Ovary (tissue), 9 donors: Measurements from ENCODE around the gene ODC1. TPM values are rescaled to one million over a fixed set of nuclear protein-coding genes. Genes with fewer than 3 reads are reported as not detected.

ENCODE experiments used
- DNase-seq, 5 donors: peaks; one replicate each; pipeline ENCODE4 v3.0.0-alpha.2; 2019 to 2020
- H3K27ac ChIP-seq, 2 donors: fragments of 200-600 bp; one replicate each; pipeline versions ENCODE4 v1.5.1 to v1.8.0; 2019 to 2022
- H3K27me3 ChIP-seq: fragments of 200-600 bp; one replicate; pipeline ENCODE4 v1.8.0; 2022
- H3K36me3 ChIP-seq: fragments of 200-600 bp; sonication (generic); one replicate; pipeline ENCODE4 v1.5.1; 2019
- H3K4me1 ChIP-seq: one replicate; pipeline ENCODE4 v1.8.1; 2013; ENCODE audit warnings: mild to moderate bottlenecking, moderate library complexity; ENCODE audit not compliant: insufficient read depth
- H3K4me3 ChIP-seq: fragments of 200-600 bp; sonication (generic); one replicate; pipeline ENCODE4 v1.5.1; 2017
- H3K9me3 ChIP-seq, 2 donors: fragments of 200-600 bp in 1 of 2; sonication (generic) in 1 of 2; one replicate each; pipeline versions ENCODE4 v1.5.1 to v1.8.1; 2013 to 2019; ENCODE audit warnings: mild to moderate bottlenecking in 1 of 2, moderate library complexity in 1 of 2
- EP300 ChIP-seq: sonication (generic); formaldehyde crosslinking; IDR thresholded peaks from one replicate; pipeline ENCODE4 v1.6.1; 2017; ENCODE audit warnings: antibody characterized with exemption
- POLR2A ChIP-seq: fragments of 450-650 bp; IDR thresholded peaks from one replicate; pipeline ENCODE4 v1.6.1; 2017; ENCODE audit warnings: antibody characterized with exemption, mild to moderate bottlenecking, moderate library complexity
- WGBS, 3 donors: extraction: QIAGEN DNeasy Blood & Tissue Kit in 1 of 3; methylation state at CpG; one replicate each; pipeline versions ENCODE4 v1.1.5 to v1.1.7; 2013 to 2017; 5-methylcytosine and 5-hydroxymethylcytosine counted together
- intact Hi-C, 4 donors: fragments of 100-400 bp; cut with DNase I; formaldehyde crosslinking; loops; one replicate each; pipeline versions ENCODE4 v1.11.0 to v1.15.1; 2022 to 2023
- polyA plus RNA-seq, 2 donors: library from polyadenylated mRNA; stranded (reverse); fragments of 200-250 nt in 1 of 2; fragments of 350-450 nt in 1 of 2; fragmentation: Illumina TruSeq in 1 of 2; extraction: RNeasy Lipid Tissue Mini Kit (QIAGEN cat#74804) in 1 of 2; gene quantifications; one replicate each; pipeline ENCODE4 v1.2.3, GENCODE V29; 2013 to 2014
- total RNA-seq, 7 donors: library from RNA; depleted of rRNA in 2 of 7; stranded (reverse); fragments of >200 nt in 2 of 7; fragmentation: NEBNext Ultra II Directional in 3 of 7; extraction: Animal tissue kit (Norgen Biotek cat#: 25700) in 3 of 7; gene quantifications; one replicate each; pipeline versions ENCODE4 v1.1.0 to v1.2.4, GENCODE V29; 2016 to 2023
- TF ChIP-seq, protein P1 (sequence below), 3 donors: fragments of 450-650 bp in 2 of 3; fragments of 200-600 bp in 1 of 3; IDR thresholded peaks; one replicate each; pipeline versions ENCODE4 v1.5.1 to v1.8.0; 2016 to 2022; ENCODE audit warnings: antibody characterized with exemption in 3 of 3, mild to moderate bottlenecking in 1 of 3
- donor health status: DM: no; HTN: no; CAD: no; lungs with moderate emphysema.
- donor health status: DM: no; HTN: no; CAD: no.
- donor health status: Bipolar disorder and iron deficiency.
- donor health status: DM: yes; HTN: yes; CAD: no.
- donor health status: DM: no; HTN: no; CAD: no.
- donor health status: DM: yes; HTN: yes; CAD: no.

ODC1 gene
- total and polyA plus RNA-seq, 9 donors: 29.1 to 160 (median 55.7) TPM

DNA sequence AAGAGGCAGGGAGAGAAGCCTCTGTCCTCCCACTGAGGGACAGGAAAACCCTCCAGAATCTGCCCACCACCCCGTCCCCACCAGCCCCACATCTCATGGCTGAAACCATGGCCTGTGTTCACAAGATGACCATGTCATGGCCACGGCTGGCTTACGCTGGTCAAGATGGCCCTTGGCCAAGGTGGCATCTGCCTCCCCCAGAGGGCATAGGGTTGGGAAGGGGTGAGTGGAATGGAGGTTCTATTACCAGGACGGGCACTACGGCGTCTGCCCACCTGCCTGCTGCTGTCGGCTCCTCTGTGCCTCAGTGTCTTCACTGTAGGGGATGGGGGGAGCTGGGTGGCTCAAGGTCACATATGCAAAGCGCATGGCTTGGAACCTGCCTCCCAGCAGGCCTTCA, 19.8 kb downstream of the ODC1 start:
- Histone ChIP-seq H3K36me3 (no peaks in the 10 kb centered on the region), H3K27me3 (no peaks in the 10 kb centered on the region), H3K27ac (no peak overlapping the region), H3K4me3 (no peak overlapping the region), H3K4me1 (peaks cover 2% of the 10 kb centered on the region), H3K9me3 (no peaks in the 10 kb centered on the region)
- WGBS, 3 donors: 93% methylated on average over 8 of the region's 8 CpGs
- no peak for DNase-seq
- TF ChIP-seq, protein P1, sequence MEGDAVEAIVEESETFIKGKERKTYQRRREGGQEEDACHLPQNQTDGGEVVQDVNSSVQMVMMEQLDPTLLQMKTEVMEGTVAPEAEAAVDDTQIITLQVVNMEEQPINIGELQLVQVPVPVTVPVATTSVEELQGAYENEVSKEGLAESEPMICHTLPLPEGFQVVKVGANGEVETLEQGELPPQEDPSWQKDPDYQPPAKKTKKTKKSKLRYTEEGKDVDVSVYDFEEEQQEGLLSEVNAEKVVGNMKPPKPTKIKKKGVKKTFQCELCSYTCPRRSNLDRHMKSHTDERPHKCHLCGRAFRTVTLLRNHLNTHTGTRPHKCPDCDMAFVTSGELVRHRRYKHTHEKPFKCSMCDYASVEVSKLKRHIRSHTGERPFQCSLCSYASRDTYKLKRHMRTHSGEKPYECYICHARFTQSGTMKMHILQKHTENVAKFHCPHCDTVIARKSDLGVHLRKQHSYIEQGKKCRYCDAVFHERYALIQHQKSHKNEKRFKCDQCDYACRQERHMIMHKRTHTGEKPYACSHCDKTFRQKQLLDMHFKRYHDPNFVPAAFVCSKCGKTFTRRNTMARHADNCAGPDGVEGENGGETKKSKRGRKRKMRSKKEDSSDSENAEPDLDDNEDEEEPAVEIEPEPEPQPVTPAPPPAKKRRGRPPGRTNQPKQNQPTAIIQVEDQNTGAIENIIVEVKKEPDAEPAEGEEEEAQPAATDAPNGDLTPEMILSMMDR (IDR thresholded peaks at IDR 0.05): no peak
- no peak for TF ChIP-seq EP300
- TF ChIP-seq POLR2A: no peak
- intact Hi-C loops: no loop called here

DNA sequence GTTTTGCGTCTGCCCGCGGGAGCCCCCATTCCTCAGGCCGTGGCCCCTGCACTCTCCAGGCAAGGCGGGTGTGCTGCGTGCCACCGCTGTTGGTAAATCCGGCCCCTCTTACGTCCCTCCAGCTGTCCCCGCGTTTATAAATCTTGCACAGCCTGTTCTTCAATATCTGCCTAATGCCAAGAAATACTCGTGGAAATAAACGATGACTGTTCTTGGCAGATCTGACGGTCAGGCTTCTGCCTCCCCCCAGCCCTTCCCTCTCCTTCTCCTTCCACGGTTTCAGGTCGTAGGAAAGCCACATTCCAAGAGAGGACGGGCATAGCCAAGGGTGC, 20.5 kb downstream of the ODC1 start:
- Histone ChIP-seq H3K27ac (no peak overlapping the region), H3K4me1 (peaks cover 2% of the 10 kb centered on the region), H3K9me3 (no peaks in the 10 kb centered on the region), H3K27me3 (no peaks in the 10 kb centered on the region), H3K36me3 (no peaks in the 10 kb centered on the region), H3K4me3 (no peak overlapping the region)
- DNase-seq: no peak
- TF ChIP-seq POLR2A (no peak), EP300 (no peak)
- TF ChIP-seq, protein P1 (IDR thresholded peaks at IDR 0.05): no peak
- WGBS, 3 donors: 21 to 31% (median 27%) methylated on average over 17 of the region's 17 CpGs
- intact Hi-C loops: no loop called here

DNA sequence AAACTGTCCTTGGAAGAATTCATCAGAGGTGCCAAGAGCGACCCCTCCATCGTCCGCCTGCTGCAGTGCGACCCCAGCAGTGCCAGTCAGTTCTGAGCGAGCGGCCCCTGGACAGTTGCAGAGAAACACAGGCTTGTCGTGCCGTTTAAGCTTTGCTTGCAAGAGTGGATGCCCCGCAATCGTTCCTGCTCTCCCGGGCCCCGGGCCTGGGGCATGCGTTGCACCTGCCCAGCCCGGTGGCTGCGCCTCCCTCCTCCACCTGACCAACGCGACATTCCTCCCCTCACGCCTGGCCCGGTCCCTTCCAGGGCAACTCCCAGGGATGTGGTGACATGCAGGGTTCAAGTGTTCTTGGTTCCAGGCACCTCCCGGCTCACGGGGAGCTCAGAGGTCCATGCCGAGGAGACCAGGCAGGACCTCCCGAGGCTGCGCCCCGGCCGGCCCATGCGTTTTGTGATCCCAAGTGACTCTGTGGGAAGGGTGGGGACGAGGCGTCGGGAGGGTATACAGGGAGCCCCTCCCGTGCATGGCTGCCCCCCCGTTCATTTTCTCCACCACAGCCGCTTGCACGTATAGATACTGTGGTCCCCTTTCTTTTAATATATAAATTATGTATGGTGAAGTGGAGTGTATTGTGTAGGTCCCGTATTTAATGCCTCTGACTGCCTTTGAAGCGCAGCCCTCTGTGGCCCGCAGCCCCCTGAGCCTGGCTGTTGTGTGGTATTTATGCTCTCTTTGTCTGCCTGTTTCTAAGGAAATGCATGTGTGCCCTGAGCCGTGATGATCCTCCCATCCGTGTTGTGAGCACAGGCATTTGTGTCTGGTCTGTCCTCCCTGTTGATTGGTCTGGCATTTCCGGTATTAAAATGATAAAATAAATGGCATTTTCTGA, 21.2 kb downstream of the ODC1 start:
- 86 to 88% (median 87%) methylated on average over 40 of the region's 40 CpGs for WGBS, 3 donors
- DNase-seq: no peak
- no peak overlapping the region for H3K4me3 ChIP-seq
- intact Hi-C loops: no loop called here
- H3K4me1 ChIP-seq: peaks cover 2% of the 10 kb centered on the region
- no peak overlapping the region for H3K27ac ChIP-seq
- no peaks in the 10 kb centered on the region for H3K9me3 ChIP-seq
- TF ChIP-seq POLR2A (no peak), EP300 (no peak)
- TF ChIP-seq, protein P1 (IDR thresholded peaks at IDR 0.05): no peak
- no peaks in the 10 kb centered on the region for H3K36me3 ChIP-seq
- H3K27me3 ChIP-seq: no peaks in the 10 kb centered on the region

DNA sequence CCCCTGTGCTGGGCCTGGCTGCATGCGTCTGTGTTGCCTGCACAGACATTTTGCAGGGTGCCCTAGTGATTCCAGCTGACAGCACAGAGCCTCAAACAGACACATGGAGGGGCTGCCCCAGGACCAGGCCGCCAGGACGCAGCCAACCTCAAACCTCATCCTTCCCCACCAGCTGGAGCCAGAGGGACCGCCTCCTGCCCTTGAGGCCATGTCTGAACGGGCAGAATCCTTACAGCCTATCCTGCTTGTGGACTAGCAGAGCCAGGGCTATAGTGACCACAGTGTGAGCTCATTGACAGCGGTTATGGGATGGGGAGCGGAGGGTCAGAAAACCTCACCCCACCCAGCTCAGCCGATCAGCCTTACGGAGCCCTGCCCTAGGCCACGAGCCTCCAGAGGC, 22.4 kb downstream of the ODC1 start:
- H3K27ac ChIP-seq: no peak overlapping the region
- no peak overlapping the region for H3K4me3 ChIP-seq
- DNase-seq: no peak
- no peaks in the 10 kb centered on the region for H3K36me3 ChIP-seq
- H3K4me1 ChIP-seq: peaks cover 2% of the 10 kb centered on the region
- intact Hi-C loops: no loop called here
- WGBS, 3 donors: 69 to 90% (median 88%) methylated on average over 9 to 10 of the region's 10 CpGs
- TF ChIP-seq POLR2A (no peak), EP300 (no peak)
- TF ChIP-seq, protein P1 (IDR thresholded peaks at IDR 0.05): no peak
- H3K27me3 ChIP-seq: no peaks in the 10 kb centered on the region
- H3K9me3 ChIP-seq: no peaks in the 10 kb centered on the region
